ENCODE measurements around the gene POFUT1.

GRCh38 chr20:32278199-32278643 is 70.5 kb downstream of the POFUT1 start:
- TF ChIP-seq POLR2A (IDR thresholded peaks at IDR 0.05; ENCODE audit: low read depth, low read length) (no peak), TAF1 (IDR thresholded peaks at IDR 0.05; ENCODE audit: low read depth, low read length) (no peak), POLR2AphosphoS5 (IDR thresholded peaks at IDR 0.05; ENCODE audit: low read depth, low read length) (no peak)
